Islet of Langerhans (tissue), 1 donor: ENCODE data around the gene HSPB6.

Source experiments
- FAIRE-seq: peaks from one replicate; lab custom pipeline; 2011; peaks lifted over from hg19 to GRCh38; lab: Jason Lieb, UNC

HSPB6 gene

GRCh38 chr19:35714601-35715354, 42.1 kb downstream of the HSPB6 start:
- FAIRE-seq: no peak

- FAIRE-seq: no peak
These were observed 42.8 kb downstream of the HSPB6 start for GRCh38 chr19:35713904-35714495.

GRCh38 chr19:35713506-35713850, 43.4 kb downstream of the HSPB6 start:
- FAIRE-seq: no peak

- FAIRE-seq: no peak
These were observed 44.0 kb downstream of the HSPB6 start for GRCh38 chr19:35712567-35713505.

- FAIRE-seq: no peak
These were observed 45.8 kb downstream of the HSPB6 start for GRCh38 chr19:35710784-35711723.

GRCh38 chr19:35708391-35708790, 48.4 kb downstream of the HSPB6 start:
- no peak for FAIRE-seq
